Neuron (in vitro differentiated cells): ENCODE results near the gene ABHD4.
"Not testable (repeated sequence)": the region's sequence is repeated elsewhere in the genome, so short reads cannot be mapped to it uniquely, and the experiment has no call there.

ENCODE experiments used
- H2AFZ ChIP-seq: one replicate; pipeline ENCODE4 v1.6.1; 2013; ENCODE audit warnings: low read depth, mild to moderate bottlenecking, inconsistent platforms, low read length, moderate library complexity
- H3K27me3 ChIP-seq: one replicate; pipeline ENCODE4 v1.6.1; 2013; ENCODE audit warnings: low read length; ENCODE audit not compliant: insufficient read depth
- H3K36me3 ChIP-seq: one replicate; pipeline ENCODE4 v1.6.1; 2013; ENCODE audit warnings: low read length; ENCODE audit not compliant: insufficient read depth
- H3K4me1 ChIP-seq: one replicate; pipeline ENCODE4 v1.6.1; 2013; ENCODE audit warnings: low read length; ENCODE audit not compliant: insufficient read depth
- H3K4me3 ChIP-seq: 2 replicates; pipeline ENCODE4 v1.5.1; 2013; ENCODE audit warnings: mild to moderate bottlenecking, low read length, moderate library complexity
- H3K9me3 ChIP-seq: one replicate; pipeline ENCODE4 v1.6.1; 2013; ENCODE audit warnings: low read length

ABHD4 gene

DNA sequence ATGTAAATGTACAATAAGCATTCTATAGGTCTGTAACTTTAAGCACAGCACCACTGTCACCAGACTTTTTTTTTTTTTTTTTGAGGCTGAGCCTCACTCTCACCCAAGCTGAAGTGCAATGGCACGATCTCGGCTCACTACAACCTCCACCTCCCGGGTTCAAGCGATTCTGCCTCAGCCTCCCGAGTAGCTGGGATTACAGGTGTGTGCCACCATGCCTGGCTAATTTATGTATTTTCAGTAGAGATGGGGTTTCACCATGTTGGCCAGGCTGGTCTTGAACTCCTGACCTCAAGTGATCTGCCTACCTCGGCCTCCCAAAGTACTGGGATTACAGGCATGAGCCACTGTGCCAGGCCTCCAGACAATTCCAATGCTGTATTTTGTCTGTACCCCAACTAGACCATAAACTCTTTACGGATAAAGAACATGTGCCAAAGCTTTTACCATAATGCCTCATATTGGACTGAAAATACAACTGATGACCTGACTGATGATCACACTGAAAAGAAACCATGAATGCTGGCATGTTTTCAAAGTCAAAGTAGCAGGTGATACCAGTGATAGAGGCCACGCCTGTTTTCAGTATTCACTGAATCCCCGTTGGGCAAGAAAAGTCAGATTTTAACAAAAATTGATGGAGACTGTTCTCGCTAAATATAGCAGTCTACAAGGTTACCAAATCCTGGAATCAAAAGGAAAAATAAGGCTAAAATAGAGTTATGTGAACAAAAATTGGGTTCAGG, 10.2 kb upstream of the ABHD4 start:
- not testable (repeated sequence) for H3K27me3 ChIP-seq, H2AFZ ChIP-seq, H3K9me3 ChIP-seq
- H3K36me3 ChIP-seq = peaks cover 14% of the 10 kb centered on the region
- peak overlapping the region; percentile 85 for H3K4me3 ChIP-seq
- peaks cover 17% of the 10 kb centered on the region for H3K4me1 ChIP-seq

DNA sequence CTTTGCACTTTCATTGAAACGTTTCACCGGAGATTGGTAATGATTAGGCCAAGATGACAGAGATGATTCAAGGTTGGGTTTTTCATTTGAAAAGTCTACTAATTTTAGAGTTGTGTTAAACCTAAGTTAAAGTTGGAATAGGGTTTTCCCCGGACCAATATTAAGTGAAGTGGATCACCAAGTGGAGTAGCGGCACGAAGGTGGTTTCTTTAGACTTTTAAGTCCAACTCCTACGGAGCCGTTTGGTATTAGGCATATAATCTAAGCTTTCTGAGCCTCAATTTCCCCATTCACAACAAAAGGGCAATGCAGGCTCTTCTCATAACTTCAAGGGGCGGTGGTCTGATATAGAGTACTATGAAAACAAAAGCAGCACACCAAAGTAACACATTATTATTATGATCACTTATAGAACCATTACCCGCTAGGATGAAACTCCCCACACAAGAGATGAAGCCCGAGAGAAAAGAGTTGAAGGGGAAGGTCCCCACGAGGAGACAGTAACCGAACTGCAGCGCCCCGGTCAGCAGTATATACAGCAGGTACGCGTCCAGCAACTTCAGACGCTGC, 9.5 kb upstream of the ABHD4 start:
- no peaks in the 10 kb centered on the region for H3K27me3 ChIP-seq
- H3K4me1 ChIP-seq = peaks cover 17% of the 10 kb centered on the region
- H3K36me3 ChIP-seq = peaks cover 6% of the 10 kb centered on the region
- H2AFZ ChIP-seq = peak overlapping the region; percentile 48
- H3K9me3 ChIP-seq = peaks cover 2% of the 10 kb centered on the region
- peak overlapping the region; percentile 85 for H3K4me3 ChIP-seq

DNA sequence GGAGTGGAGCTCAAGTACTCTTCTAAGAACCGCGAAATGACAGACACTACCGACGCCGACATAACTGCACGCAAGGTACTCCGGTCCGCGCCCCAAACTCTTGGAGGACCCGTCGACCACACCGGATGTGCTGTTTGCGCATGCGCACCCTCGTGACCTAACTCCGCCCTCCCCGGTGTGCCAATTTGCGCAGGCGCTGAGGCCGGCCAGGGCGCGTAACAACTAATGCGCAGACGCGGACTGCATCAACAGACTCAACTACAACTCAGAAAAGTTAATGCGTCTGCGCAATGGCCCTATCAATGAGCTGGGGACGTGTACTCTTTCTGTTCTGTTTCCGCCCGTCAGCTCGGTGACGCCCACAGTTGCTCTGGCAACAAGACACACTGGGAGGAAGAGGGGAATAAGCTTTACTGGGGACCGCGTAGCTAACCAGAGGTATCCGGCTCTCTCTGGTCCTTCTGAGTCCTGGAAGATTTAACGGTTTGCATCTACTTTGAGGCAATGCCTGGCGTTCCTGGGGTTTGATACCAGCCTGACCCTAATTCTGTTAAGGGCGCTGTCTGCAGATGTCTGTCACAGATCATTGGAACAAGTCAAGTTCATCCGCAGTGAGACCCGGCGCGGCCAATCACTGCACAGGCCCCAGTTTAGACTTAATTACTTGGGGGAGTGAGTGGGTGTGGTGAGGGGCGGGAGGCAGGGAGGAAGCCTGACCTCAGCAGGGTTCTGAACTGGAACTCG, 8.8 kb upstream of the ABHD4 start, which contains the start of gene DAD1:
Gene DAD1 (minus strand): TSS at position 129 of the 744 bp plus-strand sequence. CDS start 67 bp downstream, at position 62.
- H3K27me3 ChIP-seq = peaks cover 5% of the 10 kb centered on the region
- peaks cover under 1% of the 10 kb centered on the region for H3K9me3 ChIP-seq
- H3K36me3 ChIP-seq = peaks cover 6% of the 10 kb centered on the region
- peaks cover 17% of the 10 kb centered on the region for H3K4me1 ChIP-seq
- peak within 1 kb of the TSS; percentile 64 for H2AFZ ChIP-seq
- peak within 1 kb of the TSS; percentile 85 for H3K4me3 ChIP-seq

DNA sequence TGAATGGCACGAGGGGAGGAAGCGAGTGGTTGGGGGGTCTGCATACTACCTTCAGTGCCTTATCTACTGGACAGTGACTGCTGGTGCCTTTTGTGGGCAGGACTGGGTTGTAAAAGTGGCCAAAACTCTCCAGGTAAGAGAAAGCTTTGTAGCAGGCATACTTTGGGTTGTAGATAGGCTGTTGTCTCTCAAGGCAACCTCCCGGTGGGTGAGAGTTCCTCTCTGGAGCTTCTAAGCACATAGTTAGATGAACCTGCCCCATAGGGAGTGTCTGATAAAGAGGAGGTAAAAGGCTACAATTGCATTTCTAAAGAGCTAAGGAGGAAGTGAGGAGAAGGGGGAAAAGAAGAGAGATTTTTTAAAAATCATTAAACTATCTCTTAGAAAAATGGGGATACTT, 4.9 kb upstream of the ABHD4 start:
- Histone ChIP-seq H3K4me3 (no peak overlapping the region), H3K4me1 (peaks cover 15% of the 10 kb centered on the region), H3K36me3 (no peaks in the 10 kb centered on the region), H2AFZ (no peak overlapping the region), H3K9me3 (no peaks in the 10 kb centered on the region), H3K27me3 (peaks cover 17% of the 10 kb centered on the region)

DNA sequence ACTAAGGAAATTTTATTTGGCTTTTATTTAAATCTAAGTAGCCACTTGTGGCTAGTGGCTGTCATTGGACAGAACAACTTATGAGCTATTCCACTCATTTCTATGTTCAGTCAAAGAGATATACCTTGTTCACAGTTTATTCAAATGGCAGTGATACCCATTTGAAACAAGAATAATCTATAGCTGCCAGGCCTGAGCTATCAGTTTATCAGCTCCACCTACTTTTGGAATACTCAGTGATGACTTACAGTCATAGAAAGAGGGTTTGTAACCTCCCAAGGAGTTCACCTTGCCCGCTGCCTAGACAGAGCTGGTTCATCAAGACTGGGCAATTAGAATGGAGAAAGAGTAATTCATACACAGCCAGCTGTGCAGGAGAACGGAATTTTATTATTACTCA, 4.5 kb upstream of the ABHD4 start:
- Histone ChIP-seq H3K9me3 (no peaks in the 10 kb centered on the region), H3K4me3 (no peak overlapping the region), H3K4me1 (peaks cover 11% of the 10 kb centered on the region), H3K27me3 (peaks cover 17% of the 10 kb centered on the region), H3K36me3 (no peaks in the 10 kb centered on the region), H2AFZ (no peak overlapping the region)

DNA sequence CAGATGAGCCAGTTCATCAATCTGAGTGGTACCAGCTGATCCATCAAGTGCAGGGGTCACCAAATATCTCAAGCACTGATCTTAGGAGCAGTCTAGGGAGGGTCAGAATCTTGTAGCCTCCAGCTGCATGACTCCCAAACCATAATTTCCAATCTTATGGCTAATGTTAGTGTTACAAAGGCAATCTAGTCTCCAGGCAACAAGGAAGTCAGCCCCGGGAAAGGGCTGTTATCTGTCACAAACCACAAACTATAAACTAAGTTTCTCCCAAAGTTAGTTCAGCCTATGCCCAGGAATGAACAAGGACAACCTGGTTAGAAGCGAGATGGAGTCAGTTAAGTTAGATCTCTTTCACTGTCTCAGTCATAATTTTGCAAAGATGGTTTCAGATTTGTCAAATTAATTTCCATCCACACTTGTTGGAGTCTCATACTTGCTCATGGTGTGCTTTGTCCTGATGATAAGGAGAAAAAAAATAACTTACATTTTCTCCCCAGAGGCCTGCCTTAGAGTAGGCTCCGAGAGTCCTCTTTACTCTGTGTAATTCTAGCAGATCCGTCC, 3.9 kb upstream of the ABHD4 start:
- Histone ChIP-seq H3K4me3 (no peak overlapping the region), H3K9me3 (no peaks in the 10 kb centered on the region), H2AFZ (no peak overlapping the region), H3K4me1 (peaks cover 12% of the 10 kb centered on the region), H3K36me3 (no peaks in the 10 kb centered on the region), H3K27me3 (peaks cover 17% of the 10 kb centered on the region)

DNA sequence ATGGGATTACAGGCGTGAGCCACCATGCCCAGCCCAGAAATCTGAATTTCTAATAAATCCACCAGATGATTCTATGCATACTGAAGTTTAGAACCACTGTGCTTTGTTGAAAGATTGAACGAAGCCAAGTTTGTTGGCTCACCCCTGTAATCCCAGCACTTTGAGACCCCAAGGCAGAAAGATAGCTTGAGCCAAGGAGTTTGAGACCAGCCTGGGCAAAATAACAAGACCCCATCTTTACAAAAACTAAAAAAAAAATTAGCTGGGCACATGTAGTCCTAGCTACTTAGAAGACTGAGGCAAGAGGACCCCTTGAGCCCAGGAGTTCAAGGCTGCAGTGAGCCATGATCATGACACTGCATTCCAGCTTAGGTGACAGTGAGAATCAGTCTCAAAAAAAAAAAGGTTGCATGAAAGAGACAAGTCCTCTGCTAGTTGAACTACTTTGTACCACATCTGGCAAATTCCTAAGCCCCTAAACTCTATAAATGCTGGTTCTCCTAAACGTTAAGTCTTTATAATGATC, 1.7 kb upstream of the ABHD4 start:
- no peak overlapping the region for H3K4me3 ChIP-seq
- H3K4me1 ChIP-seq = peaks cover 11% of the 10 kb centered on the region
- no peak overlapping the region for H2AFZ ChIP-seq
- H3K9me3 ChIP-seq = no peaks in the 10 kb centered on the region
- peaks cover 17% of the 10 kb centered on the region for H3K27me3 ChIP-seq
- H3K36me3 ChIP-seq = no peaks in the 10 kb centered on the region

DNA sequence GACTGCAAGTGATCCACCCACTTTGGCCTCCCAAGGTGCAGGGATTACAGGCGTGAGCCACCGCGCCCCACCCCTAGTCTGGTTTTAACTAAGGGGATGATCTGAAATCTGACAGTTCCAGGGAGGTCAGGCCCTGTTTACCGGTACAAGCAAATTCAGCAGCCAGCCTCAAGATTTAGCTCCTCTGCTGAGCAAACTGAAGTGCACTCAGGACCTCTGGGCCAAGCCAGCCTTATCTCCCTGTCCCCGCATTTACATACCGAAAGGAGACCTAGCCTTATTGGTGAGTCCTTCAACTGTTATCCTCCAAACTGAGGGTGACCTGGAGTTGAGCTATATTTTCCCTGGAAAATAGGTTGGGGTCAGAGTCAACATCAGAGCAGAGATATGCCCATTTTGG, 835 bp upstream of the ABHD4 start:
- H3K36me3 ChIP-seq = no peaks in the 10 kb centered on the region
- H3K9me3 ChIP-seq = no peaks in the 10 kb centered on the region
- no peak overlapping the region for H3K4me3 ChIP-seq
- peaks cover 11% of the 10 kb centered on the region for H3K4me1 ChIP-seq
- peak overlapping the region; percentile 80 for H2AFZ ChIP-seq
- peaks cover 17% of the 10 kb centered on the region for H3K27me3 ChIP-seq

DNA sequence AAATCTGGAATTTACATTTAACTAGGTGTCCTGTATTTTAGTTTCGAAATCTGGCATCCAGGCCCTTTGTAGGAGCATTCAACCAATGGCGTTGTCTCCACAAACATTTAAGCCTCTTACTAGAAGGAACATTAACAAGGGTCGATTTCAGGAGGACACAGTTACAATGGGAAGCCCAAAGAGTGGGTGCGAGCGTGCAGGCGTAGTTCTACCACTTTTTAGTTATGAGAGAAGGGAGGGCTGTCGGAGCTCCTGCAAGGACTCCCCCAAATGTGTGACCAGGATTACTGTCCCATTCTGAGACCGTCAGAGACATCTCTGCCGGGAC, 365 bp upstream of the ABHD4 start:
- H3K4me1 ChIP-seq = peaks cover 11% of the 10 kb centered on the region

DNA sequence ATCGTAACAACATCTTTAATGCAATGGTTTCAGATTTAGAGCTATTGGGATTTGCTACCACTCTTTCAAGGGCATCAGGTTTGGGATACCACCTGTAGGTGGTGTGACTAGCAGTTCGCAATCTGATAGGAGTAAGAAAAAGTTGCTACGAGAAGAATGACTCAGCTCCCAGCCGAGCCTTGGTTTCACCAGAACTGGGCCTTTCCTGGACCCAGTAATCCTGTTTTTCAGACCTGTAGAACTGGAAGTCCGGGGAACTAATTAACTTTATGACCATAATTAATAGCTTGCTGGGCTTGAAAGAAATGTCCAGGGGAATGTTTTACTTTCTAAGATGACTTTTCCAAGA, 770 bp downstream of the ABHD4 start:
- peak overlapping the region; percentile 80 for H2AFZ ChIP-seq
- H3K36me3 ChIP-seq = peaks cover 6% of the 10 kb centered on the region
- H3K9me3 ChIP-seq = peaks cover 6% of the 10 kb centered on the region
- peaks cover 16% of the 10 kb centered on the region for H3K27me3 ChIP-seq
- peak overlapping the region; percentile 64 for H3K4me3 ChIP-seq
- H3K4me1 ChIP-seq = peaks cover 11% of the 10 kb centered on the region

More for the DNA sequence above, 365 bp upstream of the ABHD4 start:
- Histone ChIP-seq H3K9me3 (no peaks in the 10 kb centered on the region), H3K36me3 (no peaks in the 10 kb centered on the region), H2AFZ (peak overlapping the region; percentile 80), H3K27me3 (peaks cover 17% of the 10 kb centered on the region), H3K4me3 (peak overlapping the region; percentile 64)

DNA sequence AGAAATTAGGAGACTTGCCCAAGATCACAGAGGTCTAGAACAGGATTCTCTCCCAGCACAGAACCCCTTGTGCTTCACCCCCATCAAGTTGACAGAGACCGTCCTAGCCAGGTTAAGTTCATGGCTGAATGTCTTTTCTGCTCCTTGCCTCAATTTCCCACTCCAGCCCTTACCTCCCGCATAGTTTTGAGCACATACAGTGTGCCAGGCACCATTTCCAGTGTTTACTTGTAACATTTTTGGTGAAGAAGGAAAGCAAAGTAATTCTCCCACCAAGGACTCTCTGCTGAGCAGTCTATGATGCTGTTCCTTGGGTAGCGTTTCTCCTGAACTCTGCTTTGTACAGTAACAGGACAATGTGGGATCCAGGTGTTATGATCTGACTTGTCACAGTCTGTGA, 1.2 kb downstream of the ABHD4 start:
- H3K4me3 ChIP-seq = peak overlapping the region; percentile 64
- H3K27me3 ChIP-seq = peaks cover 11% of the 10 kb centered on the region
- peaks cover 7% of the 10 kb centered on the region for H3K36me3 ChIP-seq
- H3K9me3 ChIP-seq = peaks cover 6% of the 10 kb centered on the region
- no peak overlapping the region for H2AFZ ChIP-seq
- peaks cover 11% of the 10 kb centered on the region for H3K4me1 ChIP-seq

DNA sequence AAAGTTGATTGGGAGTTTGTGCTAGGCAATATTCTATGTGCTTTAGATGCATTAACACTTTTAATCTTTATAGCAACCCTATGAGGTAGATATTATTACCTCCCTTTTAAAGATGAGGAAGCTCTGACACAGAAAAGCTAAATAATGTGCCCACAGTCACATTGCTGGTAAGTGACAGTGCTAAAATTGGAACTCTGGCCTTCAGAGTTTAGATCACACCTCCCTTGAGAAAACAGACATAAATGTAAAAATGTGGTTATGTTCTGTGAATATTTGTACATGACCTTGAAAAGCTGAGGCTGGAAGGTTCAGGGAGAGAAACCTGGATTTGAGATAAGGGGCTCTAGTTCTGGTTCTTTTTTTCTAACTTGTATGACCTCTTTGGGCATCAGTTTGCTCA, 1.9 kb downstream of the ABHD4 start:
- Histone ChIP-seq H3K9me3 (peaks cover 6% of the 10 kb centered on the region), H3K27me3 (peaks cover 4% of the 10 kb centered on the region), H3K4me1 (peaks cover 11% of the 10 kb centered on the region), H3K36me3 (peaks cover 10% of the 10 kb centered on the region), H2AFZ (no peak overlapping the region), H3K4me3 (no peak overlapping the region)

DNA sequence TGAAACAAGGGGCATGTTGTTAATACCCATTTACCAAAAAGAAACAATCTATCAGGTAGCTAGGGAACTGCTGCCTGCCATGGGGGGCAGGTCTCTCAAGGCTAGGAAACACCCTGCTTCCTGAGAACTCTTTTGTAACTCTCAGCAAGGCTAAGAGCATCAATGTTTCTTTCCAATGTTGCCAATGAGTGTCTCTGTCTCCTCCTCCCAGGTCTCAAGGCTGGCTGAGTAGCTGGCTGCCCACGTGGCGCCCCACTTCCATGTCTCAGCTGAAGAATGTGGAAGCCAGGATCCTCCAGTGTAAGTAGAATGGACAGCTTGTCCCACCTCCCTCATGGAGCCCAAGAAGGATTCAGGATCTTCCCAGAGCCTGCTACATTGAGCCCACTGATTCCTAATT, 3.4 kb downstream of the ABHD4 start:
- Histone ChIP-seq H3K36me3 (peaks cover 15% of the 10 kb centered on the region), H3K9me3 (peaks cover 6% of the 10 kb centered on the region), H2AFZ (no peak overlapping the region), H3K4me1 (peaks cover 11% of the 10 kb centered on the region), H3K27me3 (no peaks in the 10 kb centered on the region), H3K4me3 (no peak overlapping the region)
